ENCODE results near the gene PBX4.

Gene PBX4

DNA sequence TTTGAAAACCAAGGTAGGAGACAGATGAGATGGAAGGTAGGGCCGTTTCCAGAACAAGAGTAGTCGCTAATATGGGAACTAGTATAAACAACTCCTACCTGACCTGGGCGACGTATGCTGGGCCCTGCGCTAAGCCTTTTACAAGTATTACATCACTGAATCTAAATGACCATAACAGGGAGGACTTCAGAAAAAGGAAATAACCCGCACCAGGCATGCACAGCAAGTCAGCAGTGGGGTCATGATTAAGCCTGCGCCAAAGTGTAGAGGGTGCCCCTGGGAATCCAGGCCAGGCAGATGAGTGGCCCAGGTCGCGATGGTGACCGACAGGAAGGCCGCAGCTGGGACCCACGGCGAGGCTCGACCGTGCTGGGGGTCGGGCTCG, 44.4 kb upstream of the PBX4 start:
- Histone ChIP-seq H3K27me3 (ENCODE audit: insufficient read depth, poor library complexity, severe bottlenecking) (no peaks in the 10 kb centered on the region), H3K4me3 (replicated peaks; ENCODE audit: insufficient read depth, low read length) (peak overlapping the region; percentile 71), H3K27ac (replicated peaks) (peak overlapping the region; percentile 91)
- TF ChIP-seq, protein P1, sequence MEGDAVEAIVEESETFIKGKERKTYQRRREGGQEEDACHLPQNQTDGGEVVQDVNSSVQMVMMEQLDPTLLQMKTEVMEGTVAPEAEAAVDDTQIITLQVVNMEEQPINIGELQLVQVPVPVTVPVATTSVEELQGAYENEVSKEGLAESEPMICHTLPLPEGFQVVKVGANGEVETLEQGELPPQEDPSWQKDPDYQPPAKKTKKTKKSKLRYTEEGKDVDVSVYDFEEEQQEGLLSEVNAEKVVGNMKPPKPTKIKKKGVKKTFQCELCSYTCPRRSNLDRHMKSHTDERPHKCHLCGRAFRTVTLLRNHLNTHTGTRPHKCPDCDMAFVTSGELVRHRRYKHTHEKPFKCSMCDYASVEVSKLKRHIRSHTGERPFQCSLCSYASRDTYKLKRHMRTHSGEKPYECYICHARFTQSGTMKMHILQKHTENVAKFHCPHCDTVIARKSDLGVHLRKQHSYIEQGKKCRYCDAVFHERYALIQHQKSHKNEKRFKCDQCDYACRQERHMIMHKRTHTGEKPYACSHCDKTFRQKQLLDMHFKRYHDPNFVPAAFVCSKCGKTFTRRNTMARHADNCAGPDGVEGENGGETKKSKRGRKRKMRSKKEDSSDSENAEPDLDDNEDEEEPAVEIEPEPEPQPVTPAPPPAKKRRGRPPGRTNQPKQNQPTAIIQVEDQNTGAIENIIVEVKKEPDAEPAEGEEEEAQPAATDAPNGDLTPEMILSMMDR (IDR thresholded peaks at IDR 0.05; ENCODE audit: insufficient read depth, low read length) = no peak
- TF ChIP-seq POLR2AphosphoS5 (IDR thresholded peaks at IDR 0.05; ENCODE audit: low read depth) = no peak
- no peak for TF ChIP-seq GABPA (IDR thresholded peaks at IDR 0.05; ENCODE audit: low read depth)
- TF ChIP-seq, protein P2, sequence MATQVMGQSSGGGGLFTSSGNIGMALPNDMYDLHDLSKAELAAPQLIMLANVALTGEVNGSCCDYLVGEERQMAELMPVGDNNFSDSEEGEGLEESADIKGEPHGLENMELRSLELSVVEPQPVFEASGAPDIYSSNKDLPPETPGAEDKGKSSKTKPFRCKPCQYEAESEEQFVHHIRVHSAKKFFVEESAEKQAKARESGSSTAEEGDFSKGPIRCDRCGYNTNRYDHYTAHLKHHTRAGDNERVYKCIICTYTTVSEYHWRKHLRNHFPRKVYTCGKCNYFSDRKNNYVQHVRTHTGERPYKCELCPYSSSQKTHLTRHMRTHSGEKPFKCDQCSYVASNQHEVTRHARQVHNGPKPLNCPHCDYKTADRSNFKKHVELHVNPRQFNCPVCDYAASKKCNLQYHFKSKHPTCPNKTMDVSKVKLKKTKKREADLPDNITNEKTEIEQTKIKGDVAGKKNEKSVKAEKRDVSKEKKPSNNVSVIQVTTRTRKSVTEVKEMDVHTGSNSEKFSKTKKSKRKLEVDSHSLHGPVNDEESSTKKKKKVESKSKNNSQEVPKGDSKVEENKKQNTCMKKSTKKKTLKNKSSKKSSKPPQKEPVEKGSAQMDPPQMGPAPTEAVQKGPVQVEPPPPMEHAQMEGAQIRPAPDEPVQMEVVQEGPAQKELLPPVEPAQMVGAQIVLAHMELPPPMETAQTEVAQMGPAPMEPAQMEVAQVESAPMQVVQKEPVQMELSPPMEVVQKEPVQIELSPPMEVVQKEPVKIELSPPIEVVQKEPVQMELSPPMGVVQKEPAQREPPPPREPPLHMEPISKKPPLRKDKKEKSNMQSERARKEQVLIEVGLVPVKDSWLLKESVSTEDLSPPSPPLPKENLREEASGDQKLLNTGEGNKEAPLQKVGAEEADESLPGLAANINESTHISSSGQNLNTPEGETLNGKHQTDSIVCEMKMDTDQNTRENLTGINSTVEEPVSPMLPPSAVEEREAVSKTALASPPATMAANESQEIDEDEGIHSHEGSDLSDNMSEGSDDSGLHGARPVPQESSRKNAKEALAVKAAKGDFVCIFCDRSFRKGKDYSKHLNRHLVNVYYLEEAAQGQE (IDR thresholded peaks at IDR 0.05; ENCODE audit: insufficient replicate concordance, low read depth) = no peak
- TF ChIP-seq SPI1 (IDR thresholded peaks at IDR 0.05; ENCODE audit: borderline replicate concordance, low read depth) = no peak
- DNase-seq (ENCODE audit: low read depth in 1 of 2, low spot score in 1 of 2) = peak in 1 of 2 experiments; percentile 58

DNA sequence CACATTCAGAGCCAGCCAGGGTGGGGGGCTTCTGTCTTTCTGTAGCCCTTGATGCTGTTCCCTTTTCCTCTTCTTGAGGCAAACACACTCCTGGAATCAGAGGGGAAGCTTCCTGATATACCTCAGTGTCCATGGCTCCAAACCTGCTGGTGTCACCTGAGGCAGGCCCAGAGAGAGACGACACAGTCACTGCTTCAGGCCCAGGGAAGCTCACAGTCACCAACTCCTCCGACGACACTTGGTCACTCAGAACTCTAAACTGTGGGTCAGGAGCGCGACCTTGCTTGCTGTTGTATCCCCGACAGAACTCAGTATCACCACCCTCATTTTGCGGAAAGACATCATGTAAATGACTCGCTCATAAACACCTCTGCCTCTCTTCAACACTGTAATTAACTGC, 43.9 kb upstream of the PBX4 start:
- TF ChIP-seq GABPA (IDR thresholded peaks at IDR 0.05; ENCODE audit: low read depth) (no peak), SPI1 (IDR thresholded peaks at IDR 0.05; ENCODE audit: borderline replicate concordance, low read depth) (no peak), POLR2AphosphoS5 (IDR thresholded peaks at IDR 0.05; ENCODE audit: low read depth) (no peak)
- TF ChIP-seq, protein P2 (IDR thresholded peaks at IDR 0.05; ENCODE audit: insufficient replicate concordance, low read depth) = no peak
- TF ChIP-seq, protein P1 (IDR thresholded peaks at IDR 0.05; ENCODE audit: insufficient read depth, low read length) = no peak
- Histone ChIP-seq H3K27ac (replicated peaks) (peak overlapping the region; percentile 91), H3K27me3 (ENCODE audit: insufficient read depth, poor library complexity, severe bottlenecking) (no peaks in the 10 kb centered on the region), H3K4me3 (replicated peaks; ENCODE audit: insufficient read depth, low read length) (peak overlapping the region; percentile 71)
- DNase-seq (ENCODE audit: low read depth in 1 of 2, low spot score in 1 of 2) = no peak

DNA sequence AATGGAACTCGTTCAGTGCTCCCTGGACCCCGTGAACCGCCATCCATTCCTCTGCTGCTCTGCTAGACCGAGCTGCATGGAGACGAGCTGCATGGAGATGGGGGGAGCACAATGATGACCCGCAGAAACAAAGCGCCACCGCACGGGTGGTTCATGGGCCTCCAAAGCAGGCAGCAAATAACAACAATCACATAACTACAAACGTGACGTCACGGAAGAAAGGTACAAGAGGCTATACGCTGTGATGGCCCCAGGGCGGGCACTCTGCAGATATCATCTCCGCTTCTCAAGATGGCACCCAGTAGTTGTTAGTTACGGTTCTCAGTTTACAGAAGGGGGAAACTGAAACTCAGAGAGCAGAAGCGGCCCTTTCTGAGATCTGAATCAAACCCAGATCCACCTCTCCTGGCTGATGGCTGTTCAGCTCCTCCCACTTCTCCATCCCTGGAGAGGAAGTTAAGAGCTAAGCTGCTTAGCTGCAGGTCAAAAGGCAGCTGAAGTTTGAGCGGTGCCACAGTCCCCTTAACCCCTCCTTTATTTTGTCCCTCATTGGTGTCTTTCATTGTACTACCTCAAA, 43.3 kb upstream of the PBX4 start:
- peak overlapping the region; percentile 34 for H3K4me3 ChIP-seq (replicated peaks; ENCODE audit: insufficient read depth, low read length)
- peak overlapping the region; percentile 91 for H3K27ac ChIP-seq (replicated peaks)
- TF ChIP-seq GABPA (IDR thresholded peaks at IDR 0.05; ENCODE audit: low read depth) = no peak
- TF ChIP-seq, protein P1 (IDR thresholded peaks at IDR 0.05; ENCODE audit: insufficient read depth, low read length) = no peak
- TF ChIP-seq SPI1 (IDR thresholded peaks at IDR 0.05; ENCODE audit: borderline replicate concordance, low read depth) = peak; percentile 91
- TF ChIP-seq POLR2AphosphoS5 (IDR thresholded peaks at IDR 0.05; ENCODE audit: low read depth) = no peak
- TF ChIP-seq, protein P2 (IDR thresholded peaks at IDR 0.05; ENCODE audit: insufficient replicate concordance, low read depth) = no peak
- DNase-seq (ENCODE audit: low read depth in 1 of 2, low spot score in 1 of 2) = peak; percentile 87 to 88
- no peaks in the 10 kb centered on the region for H3K27me3 ChIP-seq (ENCODE audit: insufficient read depth, poor library complexity, severe bottlenecking)
